Left colon (tissue), 2 donors: Measurements from ENCODE around the gene JUP. TPM values are rescaled to one million over a fixed set of nuclear protein-coding genes. Genes with fewer than 3 reads are reported as not detected.
A peak's percentile ranks its signal among the peaks of the same experiment; 100 is the strongest.
"Not testable (repeated sequence)": the region's sequence is repeated elsewhere in the genome, so short reads cannot be mapped to it uniquely, and the experiment has no call there.

Experiments used
- ATAC-seq: fragments of 200-7000 bp; cut with Tn5 transposase; one replicate; pipeline ENCODE4 v1.9.1; 2020; ENCODE audit warnings: mild to moderate bottlenecking, moderate library complexity
- DNase-seq, 2 donors: peaks; one replicate each; pipeline ENCODE4 v3.0.0-alpha.2; 2020
- intact Hi-C, 2 donors: fragments of 100-400 bp; cut with DNase I in 1 of 2; cut with micrococcal nuclease in 1 of 2; formaldehyde crosslinking; loops; one replicate each; pipeline versions ENCODE4 v1.11.2 to v1.14.0; 2022; cut with DNase I, micrococcal nuclease
- long read RNA-seq: library from polyadenylated mRNA; unstranded; transcript quantifications from one replicate; pipeline ENCODE4 v2.0.0, GENCODE V29; 2021
- total RNA-seq, 2 donors: library from RNA; stranded (reverse); fragmentation: NEBNext Ultra II Directional; extraction: Animal tissue kit (Norgen Biotek cat#: 25700); gene quantifications; one replicate each; pipeline ENCODE4 v1.2.1, GENCODE V29; 2021
- donor health status: DM: no; HTN: no; CAD: no.
- donor health status: DM: yes; HTN: yes; CAD: no.

JUP gene
- total RNA-seq = 100 to 1,000 TPM; 343 to 345 TPM
- long read RNA-seq, transcript JUP-201 (15 exons, 3,200 nt) = major isoform, 8 of 215 reads
- long read RNA-seq, partial matches to known transcripts = 195 of 215 reads
- long read RNA-seq, other reads (novel, unspliced or antisense) = 11 of 215 reads

GRCh38 chr17:41786227-41787020 lies at the start of gene JUP:
JUP (minus strand) TSS chr17:41786711; CDS start chr17:41771854, 14,857 bp downstream.
- intact Hi-C loops = no loop called here
- DNase-seq (peak; percentile 99 to 100), ATAC-seq (peak; percentile 82)

GRCh38 chr17:41835800-41836549 lies 49.5 kb upstream of the JUP start, which contains the start of gene NT5C3B:
NT5C3B (minus strand) TSS chr17:41836232; CDS start chr17:41836193, 39 bp downstream.
- ATAC-seq (peak; percentile 95), DNase-seq (peak; percentile 35 to 59)
- intact Hi-C loops = no loop called here

GRCh38 chr17:41835214-41835799 lies 48.8 kb upstream of the JUP start:
- peak; percentile 33 for ATAC-seq
- intact Hi-C loops = no loop called here
- DNase-seq = no peak

- DNase-seq, intact Hi-C loops, ATAC-seq: not testable (repeated sequence)
Observed at GRCh38 chr17:41829961-41830360, 43.5 kb upstream of the JUP start.

GRCh38 chr17:41825175-41825845 lies 38.8 kb upstream of the JUP start:
- no peak for DNase-seq
- intact Hi-C loops = no loop called here
- ATAC-seq = no peak

GRCh38 chr17:41824086-41824485 lies 37.6 kb upstream of the JUP start:
- ATAC-seq (no peak), DNase-seq (no peak)
- intact Hi-C loops = no loop called here

GRCh38 chr17:41823580-41823979 lies 37.1 kb upstream of the JUP start:
- intact Hi-C loops = no loop called here
- DNase-seq = no peak
- ATAC-seq = no peak

GRCh38 chr17:41823141-41823524 lies 36.6 kb upstream of the JUP start:
- ATAC-seq (no peak), DNase-seq (no peak)
- intact Hi-C loops = no loop called here

- DNase-seq = no peak
- ATAC-seq = no peak
- intact Hi-C loops = no loop called here
Observed at GRCh38 chr17:41822216-41823140, 36.0 kb upstream of the JUP start.

- DNase-seq = no peak
- no peak for ATAC-seq
- intact Hi-C loops = no loop called here
Observed at GRCh38 chr17:41821776-41822175, 35.3 kb upstream of the JUP start.

- intact Hi-C loops = no loop called here
- no peak for ATAC-seq
- DNase-seq = no peak
Observed at GRCh38 chr17:41818024-41818423, 31.5 kb upstream of the JUP start.

- no peak for ATAC-seq
- intact Hi-C loops = no loop called here
- no peak for DNase-seq
Observed at GRCh38 chr17:41816637-41817320, 30.3 kb upstream of the JUP start.

GRCh38 chr17:41814195-41814594 lies 27.7 kb upstream of the JUP start:
- intact Hi-C loops = no loop called here
- ATAC-seq (no peak), DNase-seq (no peak)

- intact Hi-C loops = no loop called here
- no peak for DNase-seq
- ATAC-seq = no peak
Observed at GRCh38 chr17:41813699-41814124, 27.2 kb upstream of the JUP start.

GRCh38 chr17:41813152-41813680 lies 26.7 kb upstream of the JUP start:
- ATAC-seq = no peak
- intact Hi-C loops = no loop called here

GRCh38 chr17:41812381-41813151 lies 26.1 kb upstream of the JUP start, which contains the start of gene FKBP10:
FKBP10 (plus strand) TSS chr17:41813004; CDS start chr17:41813035, 31 bp downstream.
- peak; percentile 10 for ATAC-seq
- intact Hi-C loops = no loop called here
- peak; percentile 56 to 63 for DNase-seq

More at GRCh38 chr17:41813152-41813680, 26.7 kb upstream of the JUP start:
- no peak for DNase-seq
